Hepatocyte (in vitro differentiated cells): ENCODE measurements around the gene OR2W1. TPM values are rescaled to one million over a fixed set of nuclear protein-coding genes. Genes with fewer than 3 reads are reported as not detected.
A peak's percentile ranks its signal among the peaks of the same experiment; 100 is the strongest.

Experiments
- DNase-seq: peaks from one replicate; pipeline ENCODE4 v3.0.0-alpha.2; 2016; ENCODE audit warnings: low spot score
- H2AFZ ChIP-seq: fragments of 200-600 bp; sonication (generic); 2 replicates; pipeline ENCODE4 v1.6.0; 2016; ENCODE audit warnings: antibody characterized with exemption, mild to moderate bottlenecking
- H3K27ac ChIP-seq: fragments of 200-600 bp; sonication (generic); 2 replicates; pipeline ENCODE4 v1.5.1; 2016; ENCODE audit warnings: mild to moderate bottlenecking
- H3K27me3 ChIP-seq: fragments of 200-600 bp; sonication (generic); 2 replicates; pipeline ENCODE4 v1.6.1; 2016
- H3K36me3 ChIP-seq: fragments of 200-600 bp; sonication (generic); replicated peaks from 2 replicates; pipeline ENCODE4 v1.5.1; 2016; ENCODE audit warnings: low read depth; ENCODE audit not compliant: insufficient read depth
- H3K4me1 ChIP-seq: fragments of 200-600 bp; sonication (generic); 2 replicates; pipeline ENCODE4 v1.5.1; 2016; ENCODE audit warnings: mild to moderate bottlenecking, moderate library complexity; ENCODE audit not compliant: insufficient read depth
- H3K4me2 ChIP-seq: fragments of 200-600 bp; sonication (generic); 2 replicates; pipeline ENCODE4 v1.6.0; 2016
- H3K4me3 ChIP-seq: fragments of 200-600 bp; sonication (generic); 2 replicates; pipeline ENCODE4 v1.5.1; 2016; ENCODE audit warnings: mild to moderate bottlenecking
- H3K79me2 ChIP-seq: fragments of 200-600 bp; sonication (generic); 2 replicates; pipeline ENCODE4 v1.6.0; 2017; ENCODE audit warnings: mild to moderate bottlenecking
- H3K9me2 ChIP-seq: fragments of 200-600 bp; sonication (generic); replicated peaks from 2 replicates; pipeline ENCODE4 v1.6.0; 2017; ENCODE audit warnings: mild to moderate bottlenecking; ENCODE audit not compliant: insufficient read depth
- H3K9me3 ChIP-seq: fragments of 200-600 bp; sonication (generic); 2 replicates; pipeline ENCODE4 v1.5.1; 2016; ENCODE audit warnings: low read depth, mild to moderate bottlenecking
- H4K20me1 ChIP-seq: fragments of 200-600 bp; sonication (generic); 2 replicates; pipeline ENCODE4 v1.6.0; 2016; ENCODE audit warnings: mild to moderate bottlenecking; ENCODE audit not compliant: insufficient read depth, poor library complexity, severe bottlenecking
- CTCF ChIP-seq: fragments of 200-600 bp; sonication (generic); IDR thresholded peaks from 2 replicates; pipeline ENCODE4 v1.5.1; 2016; ENCODE audit warnings: antibody characterized with exemption, mild to moderate bottlenecking; ENCODE audit not compliant: poor library complexity
- EZH2 ChIP-seq: fragments of 200-600 bp; sonication (generic); IDR thresholded peaks from 2 replicates; pipeline ENCODE4 v1.6.1; 2016; ENCODE audit warnings: antibody characterized with exemption, mild to moderate bottlenecking, borderline replicate concordance
- EZH2phosphoT487 ChIP-seq: fragments of 200-600 bp; sonication (generic); IDR thresholded peaks from one replicate; pipeline ENCODE4 v1.6.1; 2018; ENCODE audit warnings: antibody characterized with exemption, mild to moderate bottlenecking, low read depth, moderate library complexity; ENCODE audit not compliant: unreplicated experiment, severe bottlenecking
- WGBS: methylation state at CpG from one replicate; pipeline ENCODE4 v1.1.6; 2016; ENCODE audit warnings: low lambda C conversion rate; ENCODE audit errors: missing lambda C conversion rate; 5-methylcytosine and 5-hydroxymethylcytosine counted together
- polyA plus RNA-seq: library from polyadenylated mRNA; unstranded; fragments of >200 nt; fragmentation: Nextera tagmentation; extraction: Ambion mirVana; gene quantifications from 2 replicates; pipeline ENCODE4 v1.2.1, GENCODE V29; 2016
- total RNA-seq: library from RNA; depleted of rRNA; stranded (reverse); fragments of >200 nt; gene quantifications from 2 replicates; pipeline ENCODE4 v1.2.3, GENCODE V29; 2014

The OR2W1 gene
- total and polyA plus RNA-seq, 2 experiments from 2014 or later = not detected

DNA sequence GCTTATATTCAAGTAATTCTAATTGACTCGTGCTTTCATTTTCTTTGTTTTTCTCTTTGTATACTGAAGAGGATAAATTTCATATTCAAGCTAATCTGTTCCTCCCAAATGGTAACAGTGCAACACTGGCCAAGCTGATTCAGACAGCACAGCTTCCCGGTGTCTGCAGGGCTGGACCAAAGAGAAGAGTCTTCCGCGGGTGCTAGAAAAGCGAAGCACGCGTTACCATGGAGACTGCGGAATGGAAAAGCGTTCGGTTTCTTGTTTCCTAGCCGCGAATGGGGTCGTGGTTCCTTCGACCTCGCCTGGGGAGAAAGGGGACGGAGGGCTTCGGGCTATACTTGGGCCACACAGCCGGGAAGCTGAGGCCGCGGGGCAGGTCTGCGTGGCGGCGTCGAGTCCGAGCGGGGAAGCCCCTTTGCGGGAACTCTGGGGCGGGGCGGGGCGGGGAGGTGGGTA is 33.7 kb downstream of the OR2W1 start:
- H3K27me3 ChIP-seq = peaks cover 10% of the 10 kb centered on the region
- H4K20me1 ChIP-seq = no peaks in the 10 kb centered on the region
- 2% methylated on average over 30 of the region's 30 CpGs for WGBS
- no peaks in the 10 kb centered on the region for H3K4me1 ChIP-seq
- peak; percentile 68 for DNase-seq
- TF ChIP-seq CTCF = no peak
- no peak for TF ChIP-seq EZH2phosphoT487
- no peak for TF ChIP-seq EZH2
- no peaks in the 10 kb centered on the region for H3K9me3 ChIP-seq
- H3K27ac ChIP-seq = no peak overlapping the region
- H3K4me2 ChIP-seq = peak overlapping the region; percentile 67
- no peaks in the 10 kb centered on the region for H3K79me2 ChIP-seq
- no peaks in the 10 kb centered on the region for H3K9me2 ChIP-seq
- H3K4me3 ChIP-seq = peak overlapping the region; percentile 6
- H2AFZ ChIP-seq = peak overlapping the region; percentile 15
- H3K36me3 ChIP-seq = no peaks in the 10 kb centered on the region

DNA sequence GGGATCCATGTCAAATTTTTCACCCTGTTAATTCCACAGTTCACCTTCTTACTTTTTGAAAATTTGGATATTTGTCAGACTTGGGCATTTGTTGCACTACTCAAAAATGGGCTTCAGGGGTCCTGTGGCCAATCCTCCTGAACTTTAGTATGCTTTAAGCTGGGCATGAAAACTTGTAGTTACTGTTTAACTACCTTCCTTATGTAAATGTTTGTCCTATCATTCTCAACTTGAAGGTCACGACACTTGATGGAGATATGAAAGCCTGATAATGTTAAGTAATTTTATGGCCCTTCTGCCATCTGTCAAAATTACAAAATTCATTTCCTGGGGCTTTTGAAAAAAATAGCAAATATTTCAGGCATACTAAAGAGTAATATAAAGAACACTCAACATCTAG is 35.6 kb downstream of the OR2W1 start:
- WGBS = 44% methylated on average over 1 of the region's 1 CpG
- TF ChIP-seq EZH2phosphoT487 (no peak), EZH2 (no peak), CTCF (no peak)
- Histone ChIP-seq H3K4me1 (no peaks in the 10 kb centered on the region), H3K4me3 (no peak overlapping the region), H3K9me3 (no peaks in the 10 kb centered on the region), H3K79me2 (no peaks in the 10 kb centered on the region), H3K4me2 (no peak overlapping the region), H2AFZ (no peak overlapping the region), H3K36me3 (no peaks in the 10 kb centered on the region), H3K27ac (no peak overlapping the region), H3K9me2 (no peaks in the 10 kb centered on the region), H4K20me1 (no peaks in the 10 kb centered on the region), H3K27me3 (peaks cover 10% of the 10 kb centered on the region)
- no peak for DNase-seq

- WGBS = 81% methylated on average over 2 of the region's 2 CpGs
- H3K27me3 ChIP-seq = peaks cover 10% of the 10 kb centered on the region
Observed at GRCh38 chr6:29008089-29008488, 36.9 kb downstream of the OR2W1 start.

More at GRCh38 chr6:29008089-29008488, 36.9 kb downstream of the OR2W1 start:
- no peaks in the 10 kb centered on the region for H3K79me2 ChIP-seq
- no peaks in the 10 kb centered on the region for H4K20me1 ChIP-seq
- no peaks in the 10 kb centered on the region for H3K9me2 ChIP-seq
- no peak overlapping the region for H2AFZ ChIP-seq
- no peaks in the 10 kb centered on the region for H3K9me3 ChIP-seq
- DNase-seq = no peak
- H3K4me3 ChIP-seq = no peak overlapping the region
- no peak for TF ChIP-seq EZH2
- no peak for TF ChIP-seq CTCF
- no peak for TF ChIP-seq EZH2phosphoT487
- no peaks in the 10 kb centered on the region for H3K4me1 ChIP-seq
- no peak overlapping the region for H3K27ac ChIP-seq
- no peaks in the 10 kb centered on the region for H3K36me3 ChIP-seq
- H3K4me2 ChIP-seq = no peak overlapping the region
